ENCODE measurements around the gene REXO1.

REXO1 gene

GRCh38 chr19:1807695-1808394 lies 40.4 kb downstream of the REXO1 start:
- H3K4me2 ChIP-seq (ENCODE audit: low read length) = no peak overlapping the region
- H3K36me3 ChIP-seq (ENCODE audit: control insufficient read depth, insufficient read depth, low read length) = no peaks in the 10 kb centered on the region
- TF ChIP-seq CTCF (IDR thresholded peaks at IDR 0.05) = no peak
- no peak overlapping the region for H3K9ac ChIP-seq
- H3K27me3 ChIP-seq (ENCODE audit: control insufficient read depth, insufficient read depth, low read length) = no peaks in the 10 kb centered on the region
- no peak overlapping the region for H3K4me3 ChIP-seq (ENCODE audit: low read depth, low read length)
- no peak overlapping the region for H3K27ac ChIP-seq
- H2AFZ ChIP-seq = no peak overlapping the region
- no peaks in the 10 kb centered on the region for H3K79me2 ChIP-seq
- H3K4me1 ChIP-seq = peaks cover 2% of the 10 kb centered on the region
- no peaks in the 10 kb centered on the region for H3K9me3 ChIP-seq (ENCODE audit: control insufficient read depth, low read length)

GRCh38 chr19:1807030-1807694 lies 41.1 kb downstream of the REXO1 start:
- H3K4me3 ChIP-seq (ENCODE audit: low read depth, low read length) = no peak overlapping the region
- no peak overlapping the region for H3K9ac ChIP-seq
- H3K9me3 ChIP-seq (ENCODE audit: control insufficient read depth, low read length) = no peaks in the 10 kb centered on the region
- H2AFZ ChIP-seq = no peak overlapping the region
- TF ChIP-seq CTCF (IDR thresholded peaks at IDR 0.05) = no peak
- H3K27ac ChIP-seq = no peak overlapping the region
- no peaks in the 10 kb centered on the region for H3K79me2 ChIP-seq
- no peaks in the 10 kb centered on the region for H3K4me1 ChIP-seq
- H3K36me3 ChIP-seq (ENCODE audit: control insufficient read depth, insufficient read depth, low read length) = no peaks in the 10 kb centered on the region
- no peak overlapping the region for H3K4me2 ChIP-seq (ENCODE audit: low read length)
- H3K27me3 ChIP-seq (ENCODE audit: control insufficient read depth, insufficient read depth, low read length) = no peaks in the 10 kb centered on the region

GRCh38 chr19:1806184-1807029 lies 41.9 kb downstream of the REXO1 start:
- Histone ChIP-seq H3K4me1 (no peaks in the 10 kb centered on the region), H3K27me3 (ENCODE audit: control insufficient read depth, insufficient read depth, low read length) (no peaks in the 10 kb centered on the region), H3K36me3 (ENCODE audit: control insufficient read depth, insufficient read depth, low read length) (no peaks in the 10 kb centered on the region), H3K9me3 (ENCODE audit: control insufficient read depth, low read length) (no peaks in the 10 kb centered on the region), H3K4me2 (ENCODE audit: low read length) (no peak overlapping the region), H2AFZ (no peak overlapping the region), H3K4me3 (ENCODE audit: low read depth, low read length) (no peak overlapping the region), H3K79me2 (no peaks in the 10 kb centered on the region), H3K27ac (no peak overlapping the region), H3K9ac (no peak overlapping the region)
- no peak for TF ChIP-seq CTCF (IDR thresholded peaks at IDR 0.05)

GRCh38 chr19:1805401-1806183 lies 42.7 kb downstream of the REXO1 start:
- no peaks in the 10 kb centered on the region for H3K9me3 ChIP-seq (ENCODE audit: control insufficient read depth, low read length)
- no peak overlapping the region for H2AFZ ChIP-seq
- H3K27ac ChIP-seq = no peak overlapping the region
- H3K79me2 ChIP-seq = no peaks in the 10 kb centered on the region
- no peak overlapping the region for H3K4me3 ChIP-seq (ENCODE audit: low read depth, low read length)
- no peaks in the 10 kb centered on the region for H3K36me3 ChIP-seq (ENCODE audit: control insufficient read depth, insufficient read depth, low read length)
- H3K9ac ChIP-seq = no peak overlapping the region
- H3K4me1 ChIP-seq = no peaks in the 10 kb centered on the region
- H3K4me2 ChIP-seq (ENCODE audit: low read length) = no peak overlapping the region
- no peaks in the 10 kb centered on the region for H3K27me3 ChIP-seq (ENCODE audit: control insufficient read depth, insufficient read depth, low read length)
- TF ChIP-seq CTCF (IDR thresholded peaks at IDR 0.05) = no peak
